GM23248 (cell line): Measurements from ENCODE around the gene RIMKLA.

Source experiments
- EZH2 ChIP-seq: fragments of 200-600 bp; sonication (generic); IDR thresholded peaks from 2 replicates; pipeline ENCODE4 v1.6.1; 2018; ENCODE audit warnings: antibody characterized with exemption, mild to moderate bottlenecking; ENCODE audit not compliant: insufficient read depth, poor library complexity, severe bottlenecking
- EZH2phosphoT487 ChIP-seq: fragments of 200-600 bp; sonication (generic); IDR thresholded peaks from 2 replicates; pipeline ENCODE4 v1.6.1; 2018; ENCODE audit warnings: antibody characterized with exemption, moderate library complexity, mild to moderate bottlenecking, low read depth; ENCODE audit not compliant: insufficient read depth

DNA sequence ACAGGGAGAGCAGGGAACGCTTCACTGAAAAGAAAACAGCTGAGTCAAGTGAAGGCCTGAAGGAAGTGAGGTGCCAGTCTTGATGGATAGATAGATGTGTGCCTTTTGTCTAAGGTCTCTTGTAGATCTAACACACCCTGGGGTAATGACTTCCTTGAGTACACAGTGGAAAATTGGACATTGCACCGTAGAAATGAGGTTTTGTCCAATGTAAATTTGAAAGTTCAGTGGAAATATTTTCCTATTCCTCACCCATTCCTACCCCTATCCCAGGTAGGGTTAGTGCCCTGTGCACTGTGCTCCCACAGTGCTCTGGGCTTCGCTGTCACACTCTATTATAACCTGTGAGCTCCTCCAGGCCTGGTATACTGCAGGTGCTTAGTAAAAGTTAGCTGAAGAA lies 50.9 kb downstream of the RIMKLA start:
- TF ChIP-seq EZH2: no peak
- TF ChIP-seq EZH2phosphoT487: no peak
